ENCODE data around the gene OXGR1.

DNA sequence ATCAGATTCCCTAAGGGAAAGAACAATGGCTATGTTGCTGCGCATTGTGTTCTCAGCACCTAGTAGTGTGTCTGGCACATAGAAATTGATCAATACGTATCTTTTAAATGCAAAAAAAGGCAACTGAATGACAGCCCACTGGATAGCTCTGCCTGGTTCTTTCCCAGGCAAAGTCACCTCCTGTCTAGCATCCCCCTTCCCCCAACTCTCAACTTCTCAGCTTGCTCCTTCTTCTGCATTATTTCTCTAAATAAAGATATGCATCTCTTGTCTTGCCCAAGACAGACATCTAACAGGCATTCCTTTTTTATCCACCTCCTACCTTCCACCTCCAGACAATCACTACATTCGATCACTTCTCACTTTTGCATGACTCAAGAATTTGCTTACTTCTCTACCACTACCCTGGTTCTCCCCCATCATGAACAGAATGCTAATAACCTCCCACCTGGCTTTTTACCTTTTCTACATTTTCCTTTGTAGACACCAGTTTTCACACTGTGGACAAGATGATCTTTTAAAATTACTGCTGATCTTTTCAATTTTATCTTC, 26.5 kb upstream of the OXGR1 start:
- no peak for TF ChIP-seq CTCF (conservative IDR thresholded peaks at IDR 0.05; ENCODE audit: low read depth, low read length)
- TF ChIP-seq POLR2A (IDR thresholded peaks at IDR 0.05; ENCODE audit: low read depth, low read length) = no peak
- no peak for TF ChIP-seq MAZ (IDR thresholded peaks at IDR 0.05; ENCODE audit: borderline replicate concordance, low read depth, low read length)
- TF ChIP-seq RFX5 (IDR thresholded peaks at IDR 0.05; ENCODE audit: low read depth, low read length) = no peak
